Effector memory CD4-positive, alpha-beta T cell (primary cell): ENCODE data around the gene SH3GLB2.

Experiments
- DNase-seq, 3 donors: peaks; one replicate each; pipeline ENCODE4 v3.0.0-alpha.2; 2020
- H3K27ac ChIP-seq: 2 replicates; pipeline ENCODE4 v1.7.0; 2013; ENCODE audit warnings: mild to moderate bottlenecking, low read length, moderate library complexity; ENCODE audit not compliant: insufficient read depth, poor library complexity, severe bottlenecking
- H3K27me3 ChIP-seq: replicated peaks from 2 replicates; pipeline ENCODE4 v1.7.0; 2013; ENCODE audit warnings: mild to moderate bottlenecking, low read length; ENCODE audit not compliant: insufficient read depth, control insufficient read depth, poor library complexity, severe bottlenecking
- H3K36me3 ChIP-seq: 2 replicates; pipeline ENCODE4 v1.7.0; 2013; ENCODE audit warnings: mild to moderate bottlenecking, low read length, moderate library complexity; ENCODE audit not compliant: control insufficient read depth, insufficient read depth
- H3K4me1 ChIP-seq: 2 replicates; pipeline ENCODE4 v1.7.0; 2013; ENCODE audit warnings: low read length, mild to moderate bottlenecking; ENCODE audit not compliant: control insufficient read depth, insufficient read depth, poor library complexity, severe bottlenecking
- H3K4me3 ChIP-seq: 2 replicates; pipeline ENCODE4 v1.7.0; 2013; ENCODE audit warnings: low read length, low read depth, mild to moderate bottlenecking; ENCODE audit not compliant: insufficient read depth, poor library complexity, severe bottlenecking
- H3K9me3 ChIP-seq: 2 replicates; pipeline ENCODE4 v1.7.0; 2013; ENCODE audit warnings: mild to moderate bottlenecking, low read length, moderate library complexity; ENCODE audit not compliant: control insufficient read depth

Gene SH3GLB2

GRCh38 chr9:129023036-129023907 lies 4.9 kb downstream of the SH3GLB2 start:
- Histone ChIP-seq H3K4me3 (no peak overlapping the region), H3K4me1 (peaks cover 19% of the 10 kb centered on the region), H3K36me3 (peaks cover 4% of the 10 kb centered on the region), H3K27ac (no peak overlapping the region), H3K9me3 (no peaks in the 10 kb centered on the region), H3K27me3 (no peaks in the 10 kb centered on the region)
- no peak for DNase-seq

DNA sequence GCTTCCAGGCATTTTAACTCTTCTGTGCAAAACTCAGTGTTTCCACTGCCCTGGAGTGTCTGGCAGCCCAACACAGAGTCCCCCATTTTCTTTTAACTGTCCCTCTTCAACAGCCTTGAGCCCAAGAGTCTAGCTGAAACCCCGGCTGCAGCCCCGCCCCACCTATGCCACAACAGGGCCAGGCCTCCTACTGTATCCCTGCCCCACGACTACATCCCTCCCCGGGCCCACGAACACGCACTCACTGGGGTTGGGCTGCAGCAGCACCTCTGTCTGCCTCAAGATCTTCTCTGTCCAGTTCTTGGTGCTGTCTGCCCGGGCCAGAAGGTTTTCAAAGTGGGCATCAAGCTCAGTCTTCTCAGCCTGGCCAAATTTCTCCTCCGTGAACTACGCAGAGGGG lies 6.1 kb downstream of the SH3GLB2 start:
- Histone ChIP-seq H3K27me3 (no peaks in the 10 kb centered on the region), H3K27ac (no peak overlapping the region), H3K9me3 (no peaks in the 10 kb centered on the region), H3K36me3 (peaks cover 4% of the 10 kb centered on the region), H3K4me3 (no peak overlapping the region), H3K4me1 (peaks cover 12% of the 10 kb centered on the region)
- DNase-seq, result no peak

DNA sequence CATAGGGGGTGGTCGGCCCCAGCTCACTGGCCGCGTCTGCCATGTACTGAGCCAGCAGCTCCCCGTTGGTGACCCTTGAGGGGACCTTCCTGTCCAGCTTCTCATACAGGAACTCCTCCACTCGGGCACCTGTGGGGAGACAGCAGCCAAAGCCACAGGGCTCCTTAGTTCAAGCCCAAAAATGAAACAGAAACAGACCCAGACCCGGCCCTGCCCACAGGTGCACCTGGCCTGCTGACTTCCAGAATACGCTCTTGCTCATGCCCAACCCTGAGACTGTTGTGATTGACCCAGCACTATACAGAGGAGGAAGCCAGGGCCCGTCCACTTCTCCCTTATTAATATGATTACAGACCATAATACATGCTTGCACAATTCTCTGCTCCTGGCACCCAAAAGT lies 7.0 kb downstream of the SH3GLB2 start:
- Histone ChIP-seq H3K27ac (no peak overlapping the region), H3K9me3 (no peaks in the 10 kb centered on the region), H3K4me1 (peaks cover 3% of the 10 kb centered on the region), H3K27me3 (no peaks in the 10 kb centered on the region), H3K36me3 (peaks cover 4% of the 10 kb centered on the region), H3K4me3 (no peak overlapping the region)
- DNase-seq, result no peak

DNA sequence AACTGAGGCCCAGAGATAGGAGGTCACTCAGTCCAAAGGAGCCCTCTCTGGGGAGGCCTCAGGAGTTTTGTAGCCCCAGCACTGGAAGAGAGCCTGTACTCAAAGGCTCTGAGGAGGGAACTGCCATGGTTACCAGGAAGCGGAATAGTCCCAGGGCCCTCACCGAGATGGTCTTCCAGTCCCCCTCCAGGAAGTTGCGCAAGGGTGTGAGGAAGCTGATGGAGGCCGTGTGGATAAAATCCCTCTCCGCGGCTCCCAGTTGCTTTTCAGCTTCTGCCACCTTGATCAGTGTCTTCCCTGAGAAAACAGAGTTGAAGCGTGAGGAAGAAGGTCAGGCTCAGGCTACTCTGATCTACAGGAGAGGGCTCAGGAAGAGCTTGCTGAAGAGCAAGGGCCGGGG lies 13.5 kb downstream of the SH3GLB2 start:
- Histone ChIP-seq H3K4me1 (no peaks in the 10 kb centered on the region), H3K27me3 (no peaks in the 10 kb centered on the region), H3K9me3 (no peaks in the 10 kb centered on the region), H3K27ac (no peak overlapping the region), H3K36me3 (peaks cover 47% of the 10 kb centered on the region), H3K4me3 (no peak overlapping the region)
- no peak for DNase-seq

DNA sequence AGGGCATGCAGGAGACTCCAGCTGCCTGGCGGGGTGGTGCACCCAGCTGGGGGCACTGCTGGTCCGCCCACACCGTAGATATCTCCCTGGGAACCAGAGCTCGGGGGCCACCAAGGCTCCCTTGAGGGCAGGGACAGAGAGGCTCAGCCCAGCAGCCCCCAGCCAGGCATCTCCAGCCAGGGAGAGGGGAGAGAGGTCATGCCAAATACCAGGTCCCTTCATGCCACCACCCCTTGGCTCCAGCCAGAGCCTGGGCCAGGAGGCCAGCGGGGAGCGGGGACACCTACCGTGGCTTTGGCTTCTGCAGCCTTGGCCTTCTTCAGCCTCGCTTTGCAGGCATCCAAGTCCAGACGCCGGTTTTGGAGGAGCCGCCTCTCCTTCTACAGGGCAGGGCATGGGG lies 14.0 kb downstream of the SH3GLB2 start:
- Histone ChIP-seq H3K4me3 (no peak overlapping the region), H3K4me1 (no peaks in the 10 kb centered on the region), H3K27ac (no peak overlapping the region), H3K36me3 (peaks cover 46% of the 10 kb centered on the region), H3K9me3 (no peaks in the 10 kb centered on the region), H3K27me3 (no peaks in the 10 kb centered on the region)
- DNase-seq, result no peak

GRCh38 chr9:129013674-129014073 lies 14.5 kb downstream of the SH3GLB2 start:
- H3K27ac ChIP-seq, result no peak overlapping the region
- H3K9me3 ChIP-seq, result no peaks in the 10 kb centered on the region
- H3K4me3 ChIP-seq, result no peak overlapping the region
- H3K36me3 ChIP-seq, result peaks cover 44% of the 10 kb centered on the region
- DNase-seq, result no peak
- H3K4me1 ChIP-seq, result no peaks in the 10 kb centered on the region
- no peaks in the 10 kb centered on the region for H3K27me3 ChIP-seq

- Histone ChIP-seq H3K27me3 (no peaks in the 10 kb centered on the region), H3K36me3 (peaks cover 44% of the 10 kb centered on the region), H3K9me3 (no peaks in the 10 kb centered on the region), H3K4me1 (no peaks in the 10 kb centered on the region), H3K4me3 (no peak overlapping the region), H3K27ac (no peak overlapping the region)
- DNase-seq, result no peak
Measured at GRCh38 chr9:129012893-129013448, 15.2 kb downstream of the SH3GLB2 start.

DNA sequence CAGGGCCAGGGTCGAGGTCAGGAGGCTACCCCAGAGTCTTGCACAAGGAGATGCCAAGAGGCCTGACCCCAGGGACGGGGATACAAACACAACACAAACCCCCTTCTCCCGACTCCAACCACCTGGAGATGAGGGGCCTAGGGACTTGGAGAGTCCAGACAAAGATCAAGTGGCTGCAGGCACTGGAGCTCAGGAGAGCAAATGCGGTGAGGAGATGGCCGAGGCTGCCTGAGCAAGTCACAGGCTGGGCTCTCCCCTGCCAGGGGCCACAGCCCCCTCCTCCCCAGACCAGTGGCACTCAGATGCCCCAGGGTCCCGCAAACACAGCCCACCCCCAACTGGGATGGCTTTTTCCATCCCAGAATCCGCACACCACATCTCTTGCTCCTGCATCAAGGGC lies 15.8 kb downstream of the SH3GLB2 start:
- no peaks in the 10 kb centered on the region for H3K27me3 ChIP-seq
- no peak overlapping the region for H3K4me3 ChIP-seq
- DNase-seq, result no peak
- H3K9me3 ChIP-seq, result no peaks in the 10 kb centered on the region
- H3K4me1 ChIP-seq, result no peaks in the 10 kb centered on the region
- peaks cover 50% of the 10 kb centered on the region for H3K36me3 ChIP-seq
- H3K27ac ChIP-seq, result no peak overlapping the region

GRCh38 chr9:129011761-129012181 lies 16.4 kb downstream of the SH3GLB2 start:
- H3K9me3 ChIP-seq, result no peaks in the 10 kb centered on the region
- no peak overlapping the region for H3K4me3 ChIP-seq
- no peaks in the 10 kb centered on the region for H3K27me3 ChIP-seq
- H3K36me3 ChIP-seq, result peaks cover 55% of the 10 kb centered on the region
- H3K4me1 ChIP-seq, result no peaks in the 10 kb centered on the region
- no peak for DNase-seq
- H3K27ac ChIP-seq, result no peak overlapping the region

GRCh38 chr9:129011170-129011569 lies 17.0 kb downstream of the SH3GLB2 start:
- H3K27ac ChIP-seq, result no peak overlapping the region
- peaks cover 61% of the 10 kb centered on the region for H3K36me3 ChIP-seq
- H3K4me1 ChIP-seq, result no peaks in the 10 kb centered on the region
- H3K9me3 ChIP-seq, result no peaks in the 10 kb centered on the region
- no peak for DNase-seq
- H3K27me3 ChIP-seq, result no peaks in the 10 kb centered on the region
- H3K4me3 ChIP-seq, result no peak overlapping the region
